ENCODE results near the gene KIAA1755.

GRCh38 chr20:38225900-38226263 lies 34.7 kb downstream of the KIAA1755 start:
- no peak for TF ChIP-seq CTCF (IDR thresholded peaks at IDR 0.05)
- no peak for TF ChIP-seq POLR2A (IDR thresholded peaks at IDR 0.05)

All from heart left ventricle (tissue), 13 donors.